GM12891 (cell line): ENCODE measurements around the gene SDK1.
"Not testable (repeated sequence)": the region's sequence is repeated elsewhere in the genome, so short reads cannot be mapped to it uniquely, and the experiment has no call there.

Source experiments
- POLR2A ChIP-seq: IDR thresholded peaks from 2 replicates; pipeline ENCODE4 v1.6.1; 2011; ENCODE audit warnings: low read depth, low read length, control low read depth
- POLR2AphosphoS5 ChIP-seq: IDR thresholded peaks from 2 replicates; pipeline ENCODE4 v1.6.1; 2011; ENCODE audit warnings: low read depth, low read length, control low read depth
- SPI1 ChIP-seq: IDR thresholded peaks from 2 replicates; pipeline ENCODE4 v1.6.1; 2011; ENCODE audit warnings: low read depth, low read length, control low read depth
- TAF1 ChIP-seq: IDR thresholded peaks from 2 replicates; pipeline ENCODE4 v1.6.1; 2011; ENCODE audit warnings: low read depth, low read length, control low read depth

DNA sequence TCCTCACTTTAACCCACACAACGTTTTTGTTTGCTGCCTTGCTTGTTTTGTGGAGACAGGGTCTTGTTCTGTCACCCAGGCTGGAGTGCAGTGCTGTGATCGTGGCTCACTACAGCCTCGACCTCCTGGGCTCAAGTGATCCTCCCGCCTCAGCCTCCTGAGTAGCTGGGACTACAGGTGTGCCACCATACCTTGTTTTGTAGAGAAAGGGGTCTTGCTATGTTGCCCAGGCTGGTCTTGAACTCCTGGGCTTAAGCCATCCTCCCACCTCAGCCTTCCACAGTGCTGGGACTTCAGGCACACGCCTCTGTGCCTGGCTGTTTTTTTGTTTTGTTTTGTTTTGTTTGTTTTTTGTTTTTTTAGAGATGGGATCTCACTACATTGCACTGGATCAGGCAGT, 935.8 kb downstream of the SDK1 start:
- not testable (repeated sequence) for TF ChIP-seq TAF1, POLR2A, POLR2AphosphoS5, SPI1
